T-cell (primary cell): ENCODE measurements around the gene AVL9. TPM values are rescaled to one million over a fixed set of nuclear protein-coding genes. Genes with fewer than 3 reads are reported as not detected.
"Not testable (repeated sequence)": the region's sequence is repeated elsewhere in the genome, so short reads cannot be mapped to it uniquely, and the experiment has no call there.

Source experiments
- ATAC-seq, 4 experiments: fragments of 200-7000 bp in 3 of 4; fragments of 150-1000 bp in 1 of 4; cut with Tn5 transposase; replicated peaks in 1 of 4; 1 replicate in 3 of 4; 2 replicates in 1 of 4; pipeline ENCODE4 v1.10.0; 2021; ENCODE audit warnings: moderate library complexity in 3 of 4, mild to moderate bottlenecking in 2 of 4, moderate number of reproducible peaks in 1 of 4
- CTCF ChIA-PET, 2 donors: fragments of 300-600 bp; sonication (Branson Sonifier 250); formaldehyde crosslinking; loops; one replicate each; lab custom pipeline; 2022; ENCODE audit warnings: antibody characterized with exemption in 2 of 2; lab: Charles Lee
- POLR2A ChIA-PET, 2 donors: fragments of 300-600 bp; sonication (Branson Sonifier 250); formaldehyde crosslinking; loops; one replicate each; lab custom pipeline; 2022; ENCODE audit warnings: antibody characterized with exemption in 2 of 2; lab: Charles Lee
- DNase-seq, 35 experiments: peaks; one replicate each; pipeline versions ENCODE4 v3.0.0 to v3.0.0-alpha.2; 2013 to 2023
- H3K27ac ChIP-seq: one replicate; pipeline ENCODE4 v1.5.1; 2013; ENCODE audit warnings: low read length
- H3K27me3 ChIP-seq, 2 experiments: replicated peaks in 1 of 2; 1 replicate in 1 of 2; 2 replicates in 1 of 2; pipeline versions ENCODE4 v1.6.1 to v1.7.0; 2013; ENCODE audit warnings: low read length in 1 of 2, mixed read lengths in 1 of 2; ENCODE audit not compliant: control insufficient read depth in 2 of 2, insufficient read depth in 2 of 2; ENCODE audit errors: extremely low read depth in 1 of 2
- H3K36me3 ChIP-seq, 2 donors: 1 replicate in 1 of 2; 2 replicates in 1 of 2; pipeline versions ENCODE4 v1.6.1 to v1.7.0; 2013; ENCODE audit warnings: low read length in 1 of 2; ENCODE audit not compliant: control insufficient read depth in 2 of 2, insufficient read depth in 1 of 2; ENCODE audit errors: extremely low read depth in 1 of 2
- H3K4me1 ChIP-seq, 2 experiments: 1 replicate in 1 of 2; 2 replicates in 1 of 2; pipeline versions ENCODE4 v1.6.1 to v1.7.0; 2013; ENCODE audit warnings: low read length in 2 of 2, mixed read lengths in 1 of 2; ENCODE audit not compliant: insufficient read depth in 2 of 2, control insufficient read depth in 1 of 2; ENCODE audit errors: extremely low read depth in 1 of 2
- H3K4me3 ChIP-seq, 2 donors: 1 replicate in 1 of 2; 2 replicates in 1 of 2; pipeline versions ENCODE4 v1.5.1 to v1.7.0; 2013; ENCODE audit warnings: mild to moderate bottlenecking in 2 of 2, low read length in 1 of 2, moderate library complexity in 1 of 2; ENCODE audit not compliant: control insufficient read depth in 1 of 2; ENCODE audit errors: extremely low read depth in 1 of 2
- H3K9me3 ChIP-seq: 2 replicates; pipeline ENCODE4 v1.7.0; 2013
- H3K27ac Mint-ChIP-seq, 2 donors: one replicate each; pipeline ENCODE4 v1.8.0; 2020 to 2021; ENCODE audit warnings: mild to moderate bottlenecking in 2 of 2, mixed read lengths in 2 of 2
- H3K27me3 Mint-ChIP-seq, 2 donors: one replicate each; pipeline ENCODE4 v1.8.0; 2021 to 2022; ENCODE audit warnings: mixed read lengths in 2 of 2
- H3K36me3 Mint-ChIP-seq: one replicate; pipeline ENCODE4 v1.8.0; 2021; ENCODE audit warnings: mixed read lengths
- H3K4me1 Mint-ChIP-seq, 3 donors: one replicate each; pipeline ENCODE4 v1.8.0; 2020 to 2022; ENCODE audit warnings: mixed read lengths in 3 of 3, mild to moderate bottlenecking in 1 of 3
- H3K4me3 Mint-ChIP-seq, 3 donors: one replicate each; pipeline ENCODE4 v1.8.0; 2020 to 2022; ENCODE audit warnings: mild to moderate bottlenecking in 3 of 3, mixed read lengths in 3 of 3, moderate library complexity in 3 of 3
- H3K9me3 Mint-ChIP-seq, 3 donors: one replicate each; pipeline ENCODE4 v1.8.0; 2020 to 2022; ENCODE audit warnings: mixed read lengths in 3 of 3
- WGBS: methylation state at CpG from one replicate; pipeline ENCODE4 v1.1.5; 2013; ENCODE audit warnings: missing lambda C conversion rate; ENCODE audit not compliant: insufficient coverage; 5-methylcytosine and 5-hydroxymethylcytosine counted together
- total RNA-seq, 35 experiments: library from RNA in 6 of 35; stranded (reverse) in 6 of 35; fragments of 120-200 nt in 1 of 35; gene quantifications; one replicate each; pipeline versions ENCODE4 v1.2.1 to v1.2.4 and lab custom pipeline; 2013 to 2026

AVL9 gene
- total RNA-seq, 5 donors from 2014 or later (not counting 1 experiment from before 2014, with no cell fraction given): 39.3 to 44.9 (median 39.7) TPM

DNA sequence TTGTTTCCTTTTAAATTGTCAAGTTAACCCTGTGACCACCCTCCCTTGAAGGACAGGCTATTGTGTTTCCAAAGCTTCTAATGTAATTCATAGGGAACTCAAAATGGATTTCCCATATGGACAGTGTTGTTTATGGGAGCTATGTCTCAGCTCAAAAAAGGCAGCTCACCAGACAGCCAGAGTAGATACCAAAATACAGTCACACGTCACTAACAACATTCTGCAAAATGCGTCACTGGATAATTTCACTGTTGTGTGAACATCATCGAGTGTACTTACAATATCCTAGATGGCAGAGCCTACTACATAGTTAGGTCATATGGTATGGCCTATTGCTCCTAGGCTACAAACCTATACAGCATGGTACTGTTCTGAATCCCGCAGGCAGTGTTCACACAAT is 97.4 kb downstream of the AVL9 start:
- Mint-ChIP-seq H3K27ac (no peak overlapping the region), H3K4me1 (peaks cover 0 to 4% (median 0%) of the 10 kb centered on the region in 3 donors), H3K9me3 (peaks cover 0 to 2% (median 2%) of the 10 kb centered on the region in 3 donors), H3K36me3 (peaks cover 4% of the 10 kb centered on the region), H3K4me3 (no peak overlapping the region), H3K27me3 (peaks cover 0 to 9% of the 10 kb centered on the region in 2 donors)
- ChIA-PET POLR2A (no interaction called here), CTCF (interaction anchor here in 1 of 2 donors (0.7 kb wide), 1 partner anchor 100 kb away, joined by 3 read pairs; no protein-coding TSS in a partner anchor)
- H3K9me3 ChIP-seq: no peaks in the 10 kb centered on the region
- H3K27ac ChIP-seq: no peak overlapping the region
- H3K27me3 ChIP-seq: peaks cover 0 to 3% of the 10 kb centered on the region in 2 experiments
- no peak for ATAC-seq
- WGBS: no CpG with 5 or more reads among the region's 4 CpGs
- H3K4me3 ChIP-seq: no peak overlapping the region
- DNase-seq: no peak
- peaks cover 0 to 3% of the 10 kb centered on the region in 2 donors for H3K36me3 ChIP-seq
- H3K4me1 ChIP-seq: no peaks in the 10 kb centered on the region

DNA sequence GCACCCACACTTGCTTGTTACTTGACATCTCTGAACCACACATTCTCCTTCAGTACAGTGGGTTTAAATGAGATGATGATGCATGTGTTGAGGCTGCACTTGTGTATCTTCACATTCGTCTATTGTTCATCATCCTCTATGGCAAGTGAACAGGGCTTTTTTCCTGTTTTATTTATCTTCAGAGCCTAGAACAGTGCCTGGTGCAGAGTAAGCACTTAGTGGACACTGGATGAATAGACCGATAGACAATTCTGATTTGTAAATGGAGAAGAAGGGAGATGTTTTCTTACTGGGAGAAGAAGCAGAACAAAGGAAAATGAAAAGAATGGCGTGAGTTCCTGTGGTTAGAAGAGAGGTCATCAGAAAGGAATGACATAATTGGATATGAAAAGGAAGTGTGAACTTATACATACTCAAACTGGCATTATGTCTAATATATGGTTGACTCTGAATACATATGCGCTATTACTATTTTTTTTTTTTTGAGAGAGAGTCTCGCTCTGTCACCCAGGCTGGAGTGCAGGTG is 99.7 kb downstream of the AVL9 start:
- 86% methylated on average over 1 of the region's 5 CpGs for WGBS
- Mint-ChIP-seq H3K27me3 (peaks cover 4 to 9% of the 10 kb centered on the region in 2 donors), H3K36me3 (peaks cover 4% of the 10 kb centered on the region), H3K4me1 (no peaks in the 10 kb centered on the region), H3K9me3 (peaks cover 4 to 8% (median 7%) of the 10 kb centered on the region in 3 donors), H3K27ac (no peak overlapping the region), H3K4me3 (no peak overlapping the region)
- H3K27me3 ChIP-seq: peaks cover 0 to 3% of the 10 kb centered on the region in 2 experiments
- H3K9me3 ChIP-seq: no peaks in the 10 kb centered on the region
- POLR2A ChIA-PET: no interaction called here
- H3K4me3 ChIP-seq: no peak overlapping the region
- CTCF ChIA-PET: no interaction called here
- no peaks in the 10 kb centered on the region for H3K36me3 ChIP-seq
- DNase-seq (no peak), ATAC-seq (no peak)
- no peak overlapping the region for H3K27ac ChIP-seq
- H3K4me1 ChIP-seq: no peaks in the 10 kb centered on the region

DNA sequence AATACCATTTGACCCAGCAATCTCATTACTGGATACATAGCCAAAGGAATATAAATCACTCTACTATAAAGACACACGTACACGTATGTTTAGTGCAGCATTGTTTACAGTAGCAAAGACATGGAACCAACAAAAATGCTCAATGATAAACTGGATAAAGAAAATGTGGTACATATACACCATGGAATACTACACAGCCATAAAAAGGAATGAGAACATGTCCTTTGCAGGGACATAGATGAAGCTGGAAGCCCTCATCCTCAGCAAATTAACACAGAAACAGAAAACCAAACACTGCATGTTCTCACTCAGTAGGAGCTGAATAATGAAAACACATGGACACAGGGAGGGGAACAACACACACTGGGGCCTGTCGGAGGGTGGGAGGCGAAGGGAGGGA is 105.9 kb downstream of the AVL9 start:
- H3K27ac ChIP-seq, H3K27me3 ChIP-seq, H3K36me3 ChIP-seq, H3K4me3 ChIP-seq, H3K36me3 Mint-ChIP-seq, H3K4me1 ChIP-seq, CTCF ChIA-PET, H3K27ac Mint-ChIP-seq, ATAC-seq, DNase-seq, H3K27me3 Mint-ChIP-seq, H3K9me3 ChIP-seq, H3K4me3 Mint-ChIP-seq, H3K4me1 Mint-ChIP-seq: not testable (repeated sequence)
- H3K9me3 Mint-ChIP-seq: peaks cover 12 to 28% (median 23%) of the 10 kb centered on the region in 3 donors
- no CpG with 5 or more reads among the region's 4 CpGs for WGBS
- POLR2A ChIA-PET: interaction anchor here in 1 of 2 donors (0.6 kb wide), 1 partner anchor 19 kb away, joined by 4 read pairs; no protein-coding TSS in a partner anchor

DNA sequence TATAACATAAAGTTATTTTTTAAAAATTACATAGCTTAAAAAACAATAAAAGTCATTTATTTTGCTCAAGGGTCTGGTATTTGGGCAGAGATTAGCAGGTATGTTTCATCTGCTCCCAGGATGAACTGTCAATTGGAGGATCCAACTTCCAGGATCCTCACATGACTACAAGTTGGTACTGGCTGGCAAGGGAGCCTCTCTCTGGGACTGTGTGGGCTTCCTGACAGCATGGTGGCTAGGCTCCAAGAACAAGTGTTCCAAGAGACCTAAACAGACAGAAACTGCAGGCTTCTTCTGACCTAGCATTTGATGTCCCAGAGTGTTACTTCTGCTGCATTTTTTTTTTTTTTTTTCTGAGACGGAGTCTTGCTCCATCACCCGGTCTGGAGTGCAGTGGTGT is 107.2 kb downstream of the AVL9 start:
- no peaks in the 10 kb centered on the region for H3K36me3 ChIP-seq
- Mint-ChIP-seq H3K27me3 (peaks cover 2 to 4% of the 10 kb centered on the region in 2 donors), H3K27ac (no peak overlapping the region), H3K4me1 (no peaks in the 10 kb centered on the region), H3K9me3 (peaks cover 12 to 28% (median 23%) of the 10 kb centered on the region in 3 donors), H3K36me3 (peaks cover 3% of the 10 kb centered on the region), H3K4me3 (no peak overlapping the region)
- POLR2A ChIA-PET: no interaction called here
- no peak overlapping the region for H3K4me3 ChIP-seq
- CTCF ChIA-PET: no interaction called here
- no peak for DNase-seq
- no peak overlapping the region for H3K27ac ChIP-seq
- no peaks in the 10 kb centered on the region for H3K9me3 ChIP-seq
- no peak for ATAC-seq
- no peaks in the 10 kb centered on the region for H3K27me3 ChIP-seq
- 100% methylated on average over 2 of the region's 2 CpGs for WGBS
- no peaks in the 10 kb centered on the region for H3K4me1 ChIP-seq

DNA sequence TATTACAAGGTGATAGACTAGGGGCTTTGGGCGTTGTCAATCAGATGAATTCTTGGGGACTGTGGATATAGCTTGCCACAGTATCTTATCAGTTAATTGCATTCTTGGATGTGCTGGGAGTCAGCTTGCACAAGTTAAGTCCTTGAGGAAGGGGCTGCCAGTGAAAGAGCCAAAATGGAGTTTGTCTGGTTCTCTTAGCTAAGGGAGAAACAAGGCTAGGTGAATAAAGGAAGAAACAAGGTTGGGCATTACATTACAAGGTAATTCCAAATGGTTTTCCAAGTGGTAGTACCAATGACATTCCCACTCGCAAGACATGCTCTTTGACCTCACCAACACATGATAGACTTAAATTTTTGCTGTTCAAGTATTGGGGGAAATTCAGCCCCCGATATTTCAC is 108.2 kb downstream of the AVL9 start:
- ATAC-seq, H3K36me3 ChIP-seq, H3K9me3 ChIP-seq, POLR2A ChIA-PET, H3K4me1 ChIP-seq, CTCF ChIA-PET, H3K27me3 Mint-ChIP-seq, H3K4me1 Mint-ChIP-seq, H3K27ac ChIP-seq, DNase-seq, H3K27ac Mint-ChIP-seq, H3K4me3 Mint-ChIP-seq, H3K36me3 Mint-ChIP-seq, H3K4me3 ChIP-seq, H3K27me3 ChIP-seq: not testable (repeated sequence)
- H3K9me3 Mint-ChIP-seq: peaks cover 8 to 20% (median 16%) of the 10 kb centered on the region in 3 donors
- WGBS: 92% methylated on average over 1 of the region's 3 CpGs

DNA sequence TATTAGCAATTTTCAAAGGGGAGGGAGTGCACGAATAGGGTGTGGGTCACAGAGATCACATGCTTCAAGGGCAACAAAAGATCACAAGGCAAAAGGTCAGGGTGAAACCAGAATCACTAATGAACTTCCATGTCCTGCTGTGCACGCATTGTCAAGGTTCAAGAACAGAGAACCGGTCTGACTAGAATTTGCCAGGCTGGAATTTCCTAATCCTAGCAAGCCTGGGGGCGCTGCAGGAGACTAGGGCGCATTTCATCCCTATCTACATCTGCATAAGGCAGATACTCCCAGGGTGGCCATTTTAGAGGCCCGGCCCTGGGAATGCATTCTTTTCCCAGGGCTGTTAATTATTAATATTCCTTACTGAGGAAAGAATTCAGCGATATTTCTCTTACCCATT is 108.8 kb downstream of the AVL9 start:
- H3K9me3 Mint-ChIP-seq: peaks cover 8 to 20% (median 16%) of the 10 kb centered on the region in 3 donors
- H3K4me3 ChIP-seq, H3K36me3 Mint-ChIP-seq, CTCF ChIA-PET, H3K4me3 Mint-ChIP-seq, POLR2A ChIA-PET, H3K27me3 ChIP-seq, ATAC-seq, H3K9me3 ChIP-seq, DNase-seq, H3K27me3 Mint-ChIP-seq, H3K4me1 ChIP-seq, H3K27ac Mint-ChIP-seq, H3K27ac ChIP-seq, H3K36me3 ChIP-seq, H3K4me1 Mint-ChIP-seq: not testable (repeated sequence)
- WGBS: 67% methylated on average over 1 of the region's 7 CpGs

DNA sequence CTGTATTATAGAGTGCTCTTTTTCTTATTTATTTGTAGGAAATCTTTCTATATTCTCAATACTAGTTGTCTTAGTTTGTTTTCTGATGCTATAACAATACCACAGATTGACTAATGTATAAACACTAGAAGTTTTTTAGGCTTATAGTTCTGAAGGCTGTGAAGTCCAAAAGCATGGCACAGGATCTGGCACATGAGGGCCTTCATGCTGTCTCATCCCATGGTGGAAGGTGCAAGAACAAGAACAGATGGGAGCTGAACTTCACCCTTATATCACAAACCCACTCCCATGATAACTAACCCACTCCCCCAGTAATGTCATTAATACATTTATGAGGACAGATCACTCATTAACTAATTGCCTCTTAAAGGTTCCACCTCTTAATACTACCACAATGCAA is 109.7 kb downstream of the AVL9 start:
- ChIA-PET CTCF (no interaction called here), POLR2A (no interaction called here)
- Mint-ChIP-seq H3K4me3 (no peak overlapping the region), H3K4me1 (no peaks in the 10 kb centered on the region), H3K27me3 (peaks cover 0 to 5% of the 10 kb centered on the region in 2 donors), H3K9me3 (peaks cover 8 to 20% (median 16%) of the 10 kb centered on the region in 3 donors), H3K36me3 (no peaks in the 10 kb centered on the region), H3K27ac (no peak overlapping the region)
- no peak overlapping the region for H3K4me3 ChIP-seq
- H3K9me3 ChIP-seq: no peaks in the 10 kb centered on the region
- H3K27me3 ChIP-seq: no peaks in the 10 kb centered on the region
- ATAC-seq (no peak), DNase-seq (no peak)
- H3K27ac ChIP-seq: no peak overlapping the region
- no peaks in the 10 kb centered on the region for H3K36me3 ChIP-seq
- H3K4me1 ChIP-seq: no peaks in the 10 kb centered on the region
